K562 (cell line): ENCODE data around the gene SMCHD1. TPM values are rescaled to one million over a fixed set of nuclear protein-coding genes. Genes with fewer than 3 reads are reported as not detected.

Experiments used
- ARID1B ChIP-seq: fragments of 450-650 bp; IDR thresholded peaks from 2 replicates; pipeline ENCODE4 v1.6.1; 2016; ENCODE audit warnings: antibody characterized with exemption, mild to moderate bottlenecking, inconsistent platforms
- E2F1 ChIP-seq: sonication (generic); formaldehyde crosslinking; IDR thresholded peaks from 2 replicates; pipeline ENCODE4 v1.8.1; 2023; ENCODE audit warnings: mild to moderate bottlenecking, missing genetic modification reagents, moderate library complexity
- ETS2 ChIP-seq: IDR thresholded peaks from 2 replicates; pipeline ENCODE4 v1.6.1; 2016; ENCODE audit warnings: borderline replicate concordance, missing genetic modification characterization, mild to moderate bottlenecking, moderate library complexity, missing compliant biosample characterization; ENCODE audit not compliant: poor library complexity, severe bottlenecking
- IRF2 ChIP-seq: sonication (generic); formaldehyde crosslinking; IDR thresholded peaks from 2 replicates; pipeline ENCODE4 v1.8.1; 2022; ENCODE audit warnings: mild to moderate bottlenecking, missing genetic modification reagents
- MCM7 ChIP-seq, 2 experiments: fragments of 450-650 bp; IDR thresholded peaks; 2 replicates each; pipeline ENCODE4 v1.6.1; 2016 to 2018
- MECOM ChIP-seq: fragments of 250-450 bp; sonication (Bioruptor Pico); IDR thresholded peaks from 2 replicates; pipeline ENCODE4 v1.8.0; 2022; ENCODE audit warnings: inconsistent platforms
- NKRF ChIP-seq: fragments of 450-650 bp; IDR thresholded peaks from 2 replicates; pipeline ENCODE4 v1.6.1; 2016; ENCODE audit warnings: borderline replicate concordance
- POLR2H ChIP-seq: IDR thresholded peaks from 2 replicates; pipeline ENCODE4 v1.6.1; 2016; ENCODE audit warnings: missing genetic modification characterization, low read depth, mild to moderate bottlenecking, control low read depth, missing compliant biosample characterization, moderate library complexity
- RBM39 ChIP-seq: fragments of 200-400 bp; formaldehyde crosslinking; optimal IDR thresholded peaks from 2 replicates; pipeline ENCODE3; 2018; ENCODE audit warnings: low read depth, low read length
- SMARCC2 ChIP-seq: fragments of 450-650 bp; IDR thresholded peaks from 2 replicates; pipeline ENCODE4 v1.6.1; 2017; ENCODE audit warnings: antibody characterized with exemption, moderate library complexity, mild to moderate bottlenecking, low read depth
- STAG1 ChIP-seq: sonication (generic); formaldehyde crosslinking; IDR thresholded peaks from 2 replicates; pipeline ENCODE4 v1.5.0; 2020; ENCODE audit warnings: missing genetic modification reagents, borderline replicate concordance
- TSC22D4 ChIP-seq: fragments of 450-650 bp; IDR thresholded peaks from 2 replicates; pipeline ENCODE4 v1.6.1; 2016; ENCODE audit warnings: missing genetic modification characterization, missing biosample characterization, control low read depth
- VEZF1 ChIP-seq: fragments of 200-800 bp; sonication (Bioruptor generic); IDR thresholded peaks from 2 replicates; pipeline ENCODE4 v1.6.1; 2017; ENCODE audit warnings: missing genetic modification characterization, missing compliant biosample characterization
- ZBTB11 ChIP-seq, 3 experiments: fragments of 200-800 bp in 1 of 3; fragments of 250-450 bp in 1 of 3; fragments of 450-650 bp in 1 of 3; sonication (Bioruptor Pico) in 1 of 3; sonication (Bioruptor generic) in 1 of 3; formaldehyde crosslinking in 1 of 3; IDR thresholded peaks; 2 replicates each; pipeline versions ENCODE4 v1.6.1 to v1.8.0; 2016 to 2022; ENCODE audit warnings: mild to moderate bottlenecking in 2 of 3, missing genetic modification characterization in 2 of 3, missing compliant biosample characterization in 1 of 3, moderate library complexity in 1 of 3
- ZFP30 ChIP-seq: fragments of 250-450 bp; sonication (Bioruptor Pico); IDR thresholded peaks from 2 replicates; pipeline ENCODE4 v1.8.0; 2022; ENCODE audit warnings: moderate library complexity, mild to moderate bottlenecking, inconsistent platforms, borderline replicate concordance
- ZKSCAN8 ChIP-seq: fragments of 200-800 bp; sonication (Bioruptor generic); IDR thresholded peaks from 2 replicates; pipeline ENCODE4 v1.6.1; 2016; ENCODE audit warnings: missing genetic modification characterization, missing compliant biosample characterization
- ZNF324 ChIP-seq: fragments of 250-450 bp; sonication (Bioruptor Pico); IDR thresholded peaks from 2 replicates; pipeline ENCODE4 v1.4.0; 2020; ENCODE audit warnings: mild to moderate bottlenecking
- ZNF644 ChIP-seq: fragments of 200-800 bp; sonication (Bioruptor generic); IDR thresholded peaks from 2 replicates; pipeline ENCODE4 v1.6.1; 2016; ENCODE audit warnings: low read depth, missing genetic modification characterization, missing compliant biosample characterization
- ZNF717 ChIP-seq: fragments of 250-450 bp; sonication (Bioruptor Pico); IDR thresholded peaks from 2 replicates; pipeline ENCODE4 v1.5.0; 2021
- polyA plus RNA-seq, 8 experiments: library from polyadenylated mRNA; depleted of rRNA in 4 of 8; stranded (reverse) in 5 of 8; unstranded in 3 of 8; fragments of >200 nt; fragmentation: Nextera tagmentation in 2 of 8; fragmentation: Illumina TruSeq in 1 of 8; extraction: Ambion mirVana in 2 of 8; extraction: Trizol in 1 of 8; gene quantifications; 2 replicates each; pipeline versions ENCODE4 v1.2.1 to v1.2.3, GENCODE V29; 2011 to 2014; ENCODE audit warnings: inconsistent platforms in 1 of 8, missing spikeins in 1 of 8
- total RNA-seq, 7 experiments: library from RNA; depleted of rRNA in 6 of 7; stranded (reverse); fragments of >200 nt in 6 of 7; fragmentation: Illumina TruSeq in 2 of 7; extraction: Trizol in 2 of 7; gene quantifications; 2 replicates each; pipeline versions ENCODE4 v1.2.1 to v1.2.3, GENCODE V29; 2011 to 2021; ENCODE audit warnings: low replicate concordance in 1 of 7

The SMCHD1 gene
- total and polyA plus RNA-seq, 9 of the 15 experiments (the other 6 are each of a cell fraction or from before 2014, with no cell fraction given), result 6.3 to 144 (median 72.7) TPM

GRCh38 chr18:2853926-2854664 lies 198.6 kb downstream of the SMCHD1 start (continued):
- TF ChIP-seq ZKSCAN8 (peak; percentile 65; the same call in 1 of the 2 replicates), MCM7 (IDR thresholded peaks at IDR 0.05) (no peak), ZNF717 (CRISPR knock-in tag) (no peak), STAG1 (CRISPR knock-in tag) (no peak), IRF2 (no peak), SMARCC2 (peak; percentile 98), TSC22D4 (no peak), ETS2 (tag) (no peak), MECOM (CRISPR knock-in tag) (0 out of 2 replicates have a peak, but pooled peaks have one; percentile 31), ZFP30 (no peak), POLR2H (no peak), ARID1B (peak; percentile 99), NKRF (peak; percentile 35; the same call in 1 of the 2 replicates), RBM39 (no peak), ZNF644 (peak; percentile 77; the same call in 1 of the 2 replicates), ZBTB11 (CRISPR knock-in tag; IDR thresholded peaks at IDR 0.05) (peak in 1 of 3 experiments; percentile 69; a peak in 1 of 6 replicates), ZNF324 (no peak), E2F1 (CRISPR knock-in tag) (no peak), VEZF1 (CRISPR knock-in tag) (peak; percentile 92)
